ENCODE measurements around the gene NTM. TPM values are rescaled to one million over a fixed set of nuclear protein-coding genes. Genes with fewer than 3 reads are reported as not detected.

NTM gene
- total and polyA plus RNA-seq, 2 of the 8 experiments (the other 6 are each of a cell fraction or from before 2014, with no cell fraction given), result 13.4 to 20.0 TPM

DNA sequence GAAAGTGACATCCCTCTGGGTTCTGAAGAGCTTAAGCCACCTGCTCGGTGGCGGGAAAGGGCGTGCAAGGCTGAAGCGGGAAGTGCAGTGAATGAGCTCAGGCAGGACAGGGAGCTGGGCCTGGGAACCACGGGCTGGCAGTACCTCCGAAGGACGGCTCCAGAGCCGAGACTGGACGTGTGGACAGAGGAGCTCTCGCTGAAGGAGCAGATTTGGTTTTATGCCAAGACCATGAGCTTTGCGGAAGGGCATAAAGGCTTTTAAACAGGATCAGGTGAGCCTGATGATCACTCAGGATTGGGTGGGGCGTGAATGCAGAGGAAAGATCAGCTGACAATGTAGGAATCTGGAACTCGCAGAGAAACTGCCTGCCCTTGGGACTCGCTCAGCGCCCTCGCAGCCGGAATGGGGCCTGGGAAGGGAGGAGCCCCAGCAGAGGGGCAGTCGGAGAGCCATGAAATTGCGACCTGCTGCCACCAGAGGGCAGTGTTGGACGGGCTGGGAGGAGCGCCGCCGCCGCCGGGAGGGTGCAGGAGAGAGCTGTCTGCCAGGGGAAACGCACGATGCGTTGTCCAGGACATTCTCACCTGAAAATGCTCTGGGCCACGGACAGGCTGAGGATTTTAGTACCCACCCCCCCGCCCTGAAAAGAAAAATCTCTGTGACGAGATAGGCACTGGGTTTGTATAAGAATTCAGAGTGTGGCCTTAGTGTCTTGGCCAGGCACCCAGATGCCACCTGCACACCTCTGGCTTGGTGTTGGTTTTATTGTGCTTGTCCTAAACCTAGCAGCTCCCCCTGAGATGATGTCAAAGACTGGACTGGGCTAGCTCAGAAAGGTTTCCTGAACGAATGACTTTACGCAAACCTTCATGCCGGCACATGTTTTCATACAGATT, 324.4 kb downstream of the NTM start (continued):
- TF ChIP-seq SAP30 (IDR thresholded peaks at IDR 0.05; ENCODE audit: insufficient read depth, insufficient replicate concordance, low read length) (no peak), RNF2 (IDR thresholded peaks at IDR 0.05; ENCODE audit: borderline replicate concordance, low read depth, low read length, missing control alignments, poor library complexity, severe bottlenecking) (no peak), GABPA (IDR thresholded peaks at IDR 0.05; ENCODE audit: borderline replicate concordance, insufficient read depth, low read length) (no peak), TCF12 (IDR thresholded peaks at IDR 0.05; ENCODE audit: low read depth, low read length) (no peak)
- TF ChIP-seq, protein P1, sequence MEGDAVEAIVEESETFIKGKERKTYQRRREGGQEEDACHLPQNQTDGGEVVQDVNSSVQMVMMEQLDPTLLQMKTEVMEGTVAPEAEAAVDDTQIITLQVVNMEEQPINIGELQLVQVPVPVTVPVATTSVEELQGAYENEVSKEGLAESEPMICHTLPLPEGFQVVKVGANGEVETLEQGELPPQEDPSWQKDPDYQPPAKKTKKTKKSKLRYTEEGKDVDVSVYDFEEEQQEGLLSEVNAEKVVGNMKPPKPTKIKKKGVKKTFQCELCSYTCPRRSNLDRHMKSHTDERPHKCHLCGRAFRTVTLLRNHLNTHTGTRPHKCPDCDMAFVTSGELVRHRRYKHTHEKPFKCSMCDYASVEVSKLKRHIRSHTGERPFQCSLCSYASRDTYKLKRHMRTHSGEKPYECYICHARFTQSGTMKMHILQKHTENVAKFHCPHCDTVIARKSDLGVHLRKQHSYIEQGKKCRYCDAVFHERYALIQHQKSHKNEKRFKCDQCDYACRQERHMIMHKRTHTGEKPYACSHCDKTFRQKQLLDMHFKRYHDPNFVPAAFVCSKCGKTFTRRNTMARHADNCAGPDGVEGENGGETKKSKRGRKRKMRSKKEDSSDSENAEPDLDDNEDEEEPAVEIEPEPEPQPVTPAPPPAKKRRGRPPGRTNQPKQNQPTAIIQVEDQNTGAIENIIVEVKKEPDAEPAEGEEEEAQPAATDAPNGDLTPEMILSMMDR (IDR thresholded peaks at IDR 0.05; ENCODE audit: control extremely low read depth in 1 of 3, insufficient read depth in 1 of 3, low read depth in 1 of 3, low read length in 3 of 3), result peak; percentile 94 to 99 (median 99)
- TF ChIP-seq, protein P2, sequence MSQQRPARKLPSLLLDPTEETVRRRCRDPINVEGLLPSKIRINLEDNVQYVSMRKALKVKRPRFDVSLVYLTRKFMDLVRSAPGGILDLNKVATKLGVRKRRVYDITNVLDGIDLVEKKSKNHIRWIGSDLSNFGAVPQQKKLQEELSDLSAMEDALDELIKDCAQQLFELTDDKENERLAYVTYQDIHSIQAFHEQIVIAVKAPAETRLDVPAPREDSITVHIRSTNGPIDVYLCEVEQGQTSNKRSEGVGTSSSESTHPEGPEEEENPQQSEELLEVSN (IDR thresholded peaks at IDR 0.05), result peak; percentile 97
